HG02884 (cell line): Measurements from ENCODE around the gene KRTAP16-1.

ENCODE experiments used
- ATAC-seq: cut with Tn5 transposase; IDR thresholded peaks from one replicate; pipeline ENCODE4 v1.9.1; 2021; ENCODE audit warnings: mild to moderate bottlenecking, moderate library complexity; ENCODE audit not compliant: unreplicated experiment

KRTAP16-1 gene

GRCh38 chr17:41329279-41329948 is 20.3 kb upstream of the KRTAP16-1 start:
- ATAC-seq: no peak

GRCh38 chr17:41328207-41328606 is 19.1 kb upstream of the KRTAP16-1 start:
- ATAC-seq: no peak

GRCh38 chr17:41327411-41328120 is 18.5 kb upstream of the KRTAP16-1 start:
- no peak for ATAC-seq

GRCh38 chr17:41326173-41327145 is 17.4 kb upstream of the KRTAP16-1 start:
- no peak for ATAC-seq

- ATAC-seq: no peak
Measured at GRCh38 chr17:41325611-41326010, 16.5 kb upstream of the KRTAP16-1 start.

- no peak for ATAC-seq
Measured at GRCh38 chr17:41325126-41325525, 16.0 kb upstream of the KRTAP16-1 start.

- ATAC-seq: no peak
Measured at GRCh38 chr17:41324180-41325075, 15.3 kb upstream of the KRTAP16-1 start.

- no peak for ATAC-seq
Measured at GRCh38 chr17:41322903-41323895, 14.1 kb upstream of the KRTAP16-1 start.

GRCh38 chr17:41322094-41322902 is 13.2 kb upstream of the KRTAP16-1 start:
- ATAC-seq: no peak

- no peak for ATAC-seq
Measured at GRCh38 chr17:41318231-41318630, 9.1 kb upstream of the KRTAP16-1 start.

- no peak for ATAC-seq
Measured at GRCh38 chr17:41315814-41316445, 6.8 kb upstream of the KRTAP16-1 start.

GRCh38 chr17:41315204-41315794 is 6.2 kb upstream of the KRTAP16-1 start, which contains the start of gene KRTAP17-1:
TSS of gene KRTAP17-1 (minus strand) at chr17:41315710. CDS start at chr17:41315650, 60 bp downstream.
- ATAC-seq: no peak

- ATAC-seq: no peak
Measured at GRCh38 chr17:41311111-41311510, 2.0 kb upstream of the KRTAP16-1 start.

- no peak for ATAC-seq
Measured at GRCh38 chr17:41308251-41308917, 725 bp downstream of the KRTAP16-1 start.

GRCh38 chr17:41307647-41308046 is 1.5 kb downstream of the KRTAP16-1 start:
- ATAC-seq: no peak

GRCh38 chr17:41304091-41304490 is 5.0 kb downstream of the KRTAP16-1 start:
- no peak for ATAC-seq

- ATAC-seq: no peak
Measured at GRCh38 chr17:41302981-41303380, 6.1 kb downstream of the KRTAP16-1 start.
